Panc1 (cell line): Measurements from ENCODE around the gene CD164L2. TPM values are rescaled to one million over a fixed set of nuclear protein-coding genes. Genes with fewer than 3 reads are reported as not detected.

Experiments
- ATAC-seq: fragments of 200-7000 bp; cut with Tn5 transposase; 2 replicates; pipeline ENCODE4 v1.9.1; 2020; ENCODE audit warnings: mild to moderate bottlenecking, moderate library complexity
- BruUV-seq: library from RNA; stranded (reverse); fragments of 400-500 nt; replicated peaks from 2 replicates; lab custom pipeline; 2021; lab: Mats Ljungman, UMichigan
- CTCF ChIA-PET: fragments of 300-600 bp; sonication (Branson Sonifier 250); formaldehyde crosslinking; loops from one replicate; lab custom pipeline; 2022; ENCODE audit warnings: antibody characterized with exemption; lab: Charles Lee
- POLR2A ChIA-PET: fragments of 300-600 bp; sonication (Branson Sonifier 250); formaldehyde crosslinking; loops from one replicate; lab custom pipeline; 2022; ENCODE audit warnings: antibody characterized with exemption; lab: Charles Lee
- DNase-seq: peaks from one replicate; pipeline ENCODE4 v3.0.0-alpha.2; 2010; ENCODE audit warnings: low read depth, low spot score
- H3K27ac ChIP-seq: 2 replicates; pipeline ENCODE4 v1.5.1; 2011; ENCODE audit warnings: mild to moderate bottlenecking, low read length, inconsistent platforms
- H3K27me3 ChIP-seq: fragments of 200-500 bp; sonication (Bioruptor generic); 2 replicates; pipeline ENCODE4 v1.6.0; 2014; ENCODE audit warnings: low read length, inconsistent platforms; ENCODE audit not compliant: control insufficient read depth, insufficient read depth
- H3K36me3 ChIP-seq: fragments of 200-500 bp; sonication (Bioruptor generic); 2 replicates; pipeline ENCODE4 v1.5.1; 2014; ENCODE audit warnings: inconsistent platforms, mild to moderate bottlenecking, low read length, moderate library complexity; ENCODE audit not compliant: control insufficient read depth, insufficient read depth
- H3K4me1 ChIP-seq: 2 replicates; pipeline ENCODE4 v1.5.1; 2011; ENCODE audit warnings: inconsistent platforms, mild to moderate bottlenecking, low read length, moderate library complexity; ENCODE audit not compliant: control insufficient read depth, insufficient read depth
- H3K4me3 ChIP-seq, 2 experiments: 2 replicates each; pipeline ENCODE4 v1.5.1; 2011 to 2012; ENCODE audit warnings: low read depth in 2 of 2, low read length in 2 of 2, mild to moderate bottlenecking in 2 of 2, inconsistent platforms in 1 of 2, moderate library complexity in 1 of 2
- H3K9me3 ChIP-seq: fragments of 200-500 bp; sonication (Bioruptor generic); 2 replicates; pipeline ENCODE4 v1.5.1; 2014; ENCODE audit warnings: low read depth, mild to moderate bottlenecking, inconsistent platforms, low read length, moderate library complexity; ENCODE audit not compliant: control insufficient read depth, insufficient read depth
- CTCF ChIP-seq: fragments of 450-650 bp; IDR thresholded peaks from 2 replicates; pipeline ENCODE4 v1.5.1; 2017; ENCODE audit warnings: mild to moderate bottlenecking
- POLR2AphosphoS5 ChIP-seq: IDR thresholded peaks from 2 replicates; pipeline ENCODE4 v1.6.1; 2012; ENCODE audit warnings: mild to moderate bottlenecking, low read depth, low read length, moderate library complexity
- REST ChIP-seq, 2 experiments: IDR thresholded peaks; 2 replicates each; pipeline ENCODE4 v1.6.1; 2011 to 2012; ENCODE audit warnings: low read depth in 2 of 2, control low read depth in 1 of 2, low read length in 1 of 2, mild to moderate bottlenecking in 1 of 2, moderate library complexity in 1 of 2; ENCODE audit not compliant: insufficient read depth in 1 of 2
- SIN3A ChIP-seq: IDR thresholded peaks from 2 replicates; pipeline ENCODE4 v1.6.1; 2012; ENCODE audit warnings: low read depth, mild to moderate bottlenecking, low read length, moderate library complexity, borderline replicate concordance; ENCODE audit not compliant: insufficient read depth
- TCF7L2 ChIP-seq: IDR thresholded peaks from 2 replicates; pipeline ENCODE4 v1.6.1; 2011; ENCODE audit warnings: mild to moderate bottlenecking, low read depth, low read length, inconsistent platforms
- in situ Hi-C: cut with HindIII; loops from 2 replicates; pipeline ENCODE4 v1.10.0; 2016; ENCODE audit warnings: low sequenced_read_pairs, low pct_unique_long_range_greater_than_20kb
- intact Hi-C: fragments of 100-400 bp; cut with micrococcal nuclease; formaldehyde crosslinking; loops from one replicate; pipeline ENCODE4 v1.10.0; 2022; ENCODE audit not compliant: unreplicated experiment
- total RNA-seq: library from RNA; stranded (reverse); gene quantifications from one replicate; pipeline ENCODE4 v1.2.1, GENCODE V29; 2021; ENCODE audit not compliant: unreplicated experiment

CD164L2 gene
- total RNA-seq, 1 experiment from 2014 or later = 0.13 TPM

- CTCF ChIA-PET = interaction anchor here (0.5 kb wide), 1 partner anchor 247 kb away, joined by 11 read pairs; no protein-coding TSS in a partner anchor
Observed at GRCh38 chr1:27350663-27351540, 32.2 kb downstream of the CD164L2 start.

More at GRCh38 chr1:27350663-27351540, 32.2 kb downstream of the CD164L2 start:
- H3K9me3 ChIP-seq = no peaks in the 10 kb centered on the region
- DNase-seq (no peak), ATAC-seq (peak; percentile 64)
- intact Hi-C loops (no loop called here), in situ Hi-C loops (no loop called here)
- H3K4me1 ChIP-seq = peaks cover 19% of the 10 kb centered on the region
- no TSS peak for BruUV-seq
- H3K27ac ChIP-seq = peak overlapping the region; percentile 42
- no peaks in the 10 kb centered on the region for H3K27me3 ChIP-seq
- no peak for TF ChIP-seq CTCF
- TF ChIP-seq REST (IDR thresholded peaks at IDR 0.05; ENCODE audit: insufficient read depth in 1 of 2, low read depth in 2 of 2, low read length in 1 of 2) = no peak
- TF ChIP-seq POLR2AphosphoS5 = no peak
- no peak for TF ChIP-seq TCF7L2
- no peak for TF ChIP-seq SIN3A
- H3K36me3 ChIP-seq = no peaks in the 10 kb centered on the region
- POLR2A ChIA-PET = interaction anchor here (0.5 kb wide), 1 partner anchor 344 kb away, joined by 3 read pairs; no protein-coding TSS in a partner anchor
- peak overlapping the region; percentile 11 to 30; a peak in 2 of 4 replicates for H3K4me3 ChIP-seq
